ENCODE data around the gene WDR27. TPM values are rescaled to one million over a fixed set of nuclear protein-coding genes. Genes with fewer than 3 reads are reported as not detected.

WDR27 gene
- polyA plus RNA-seq, 2 of the 4 experiments (the other 2 are of a cell fraction): 18.9 to 36.1 TPM

DNA sequence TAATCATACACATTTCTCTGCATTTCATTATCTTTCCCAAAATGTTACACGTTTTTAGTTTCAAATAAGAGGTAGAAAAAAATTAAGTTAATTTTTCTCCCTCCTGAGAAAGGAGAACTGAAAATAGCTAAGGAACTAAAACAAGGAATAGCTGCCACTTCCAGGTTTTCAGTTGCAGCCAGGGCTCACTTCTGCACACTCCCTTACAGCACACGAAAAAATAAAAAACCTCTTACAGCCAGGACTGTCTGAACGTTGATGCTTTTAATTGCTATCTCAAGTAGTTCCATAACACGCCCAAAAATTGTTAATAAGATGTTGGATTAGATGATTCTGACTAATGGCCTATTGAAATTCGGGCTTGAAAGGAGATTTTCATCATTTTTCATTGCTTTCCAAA is 294.5 kb downstream of the WDR27 start:
- Histone ChIP-seq H3K9me3 (no peaks in the 10 kb centered on the region), H3K4me2 (no peak overlapping the region), H3K4me3 (no peak overlapping the region), H3K4me1 (no peaks in the 10 kb centered on the region), H3K27ac (no peak overlapping the region)
- TF ChIP-seq CBX2 (IDR thresholded peaks at IDR 0.05; ENCODE audit: borderline replicate concordance, low read depth) (no peak), NPAS2 (CRISPR knock-in tag; IDR thresholded peaks at IDR 0.05; ENCODE audit: borderline replicate concordance) (no peak), HDAC2 (IDR thresholded peaks at IDR 0.05) (no peak), RARB (CRISPR knock-in tag; IDR thresholded peaks at IDR 0.05) (no peak), POLR2A (IDR thresholded peaks at IDR 0.05; ENCODE audit: low read length) (no peak), ZFP36 (IDR thresholded peaks at IDR 0.05; ENCODE audit: borderline replicate concordance, partially characterized antibody) (no peak)
- WGBS (ENCODE audit: missing lambda C conversion rate): 21% methylated on average over 5 of the region's 5 CpGs
- DNase-seq (ENCODE audit: low read depth in 1 of 2, low spot score in 1 of 2) (no peak), FAIRE-seq (no peak), ATAC-seq (no peak)
- POLR2A ChIA-PET: no interaction called here
- CTCF ChIA-PET: no interaction called here

Other genes starting within 250 kb of the WDR27 start
- 14.8 and 17.3 TPM in 2 replicates for gene C6orf120, start 97 bp upstream of the WDR27 start, polyA plus RNA-seq (2011; rRNA removed)
- 11.2 to 14.1 TPM (median 13.1 TPM) in 3 replicates for gene C6orf120, start 97 bp upstream of the WDR27 start, polyA plus RNA-seq (2017; fragmentation: RNase III; extraction: RNeasy Plus Mini Kit Qiagen cat#74134 plus additional on column Dnase treatment)
- 29.3 and 29.6 TPM in 2 replicates for gene PHF10, start 22.5 kb upstream of the WDR27 start, polyA plus RNA-seq (2011; rRNA removed)
- 21.9 to 23.3 TPM (median 22.6 TPM) in 3 replicates for gene PHF10, start 22.5 kb upstream of the WDR27 start, polyA plus RNA-seq (2017; fragmentation: RNase III; extraction: RNeasy Plus Mini Kit Qiagen cat#74134 plus additional on column Dnase treatment)
- 0.85 and 2.0 TPM in 2 replicates for gene DYNLT2, start 49.5 kb upstream of the WDR27 start, polyA plus RNA-seq (2011; rRNA removed)
- gene DYNLT2, start 49.5 kb upstream of the WDR27 start, polyA plus RNA-seq (2017; fragmentation: RNase III; extraction: RNeasy Plus Mini Kit Qiagen cat#74134 plus additional on column Dnase treatment): 1.1 to 1.4 TPM (median 1.1 TPM) in 3 replicates
- gene ERMARD, start 49.6 kb upstream of the WDR27 start, polyA plus RNA-seq (2011; rRNA removed): 22.5 and 22.8 TPM in 2 replicates
- gene ERMARD, start 49.6 kb upstream of the WDR27 start, polyA plus RNA-seq (2017; fragmentation: RNase III; extraction: RNeasy Plus Mini Kit Qiagen cat#74134 plus additional on column Dnase treatment): 7.7 to 9.2 TPM (median 8.5 TPM) in 3 replicates